Measurements from ENCODE around the gene RRBP1.
A peak's percentile ranks its signal among the peaks of the same experiment; 100 is the strongest.

The RRBP1 gene

DNA sequence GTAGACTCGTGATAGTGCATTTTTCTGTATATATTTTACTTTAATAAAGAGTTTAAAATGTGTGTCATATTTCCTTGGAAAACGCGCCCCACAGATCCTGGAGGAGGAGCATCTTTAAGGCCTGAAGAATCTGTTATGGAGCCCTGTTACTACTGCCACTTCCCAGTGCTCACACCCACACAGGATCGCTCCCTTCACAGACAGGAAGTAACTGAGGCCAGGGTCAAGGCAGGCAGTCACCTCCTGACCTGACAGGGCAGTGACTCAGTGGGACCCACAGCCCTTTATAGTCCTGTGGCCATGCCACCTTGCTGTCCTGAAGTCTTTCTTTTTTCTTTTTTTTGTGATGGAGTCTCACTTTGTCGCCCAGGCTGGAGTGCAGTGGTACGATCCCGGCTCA, 9.0 kb downstream of the RRBP1 start:
- H3K27me3 Mint-ChIP-seq (ENCODE audit: low read depth): no peaks in the 10 kb centered on the region
- TF ChIP-seq, protein P1, sequence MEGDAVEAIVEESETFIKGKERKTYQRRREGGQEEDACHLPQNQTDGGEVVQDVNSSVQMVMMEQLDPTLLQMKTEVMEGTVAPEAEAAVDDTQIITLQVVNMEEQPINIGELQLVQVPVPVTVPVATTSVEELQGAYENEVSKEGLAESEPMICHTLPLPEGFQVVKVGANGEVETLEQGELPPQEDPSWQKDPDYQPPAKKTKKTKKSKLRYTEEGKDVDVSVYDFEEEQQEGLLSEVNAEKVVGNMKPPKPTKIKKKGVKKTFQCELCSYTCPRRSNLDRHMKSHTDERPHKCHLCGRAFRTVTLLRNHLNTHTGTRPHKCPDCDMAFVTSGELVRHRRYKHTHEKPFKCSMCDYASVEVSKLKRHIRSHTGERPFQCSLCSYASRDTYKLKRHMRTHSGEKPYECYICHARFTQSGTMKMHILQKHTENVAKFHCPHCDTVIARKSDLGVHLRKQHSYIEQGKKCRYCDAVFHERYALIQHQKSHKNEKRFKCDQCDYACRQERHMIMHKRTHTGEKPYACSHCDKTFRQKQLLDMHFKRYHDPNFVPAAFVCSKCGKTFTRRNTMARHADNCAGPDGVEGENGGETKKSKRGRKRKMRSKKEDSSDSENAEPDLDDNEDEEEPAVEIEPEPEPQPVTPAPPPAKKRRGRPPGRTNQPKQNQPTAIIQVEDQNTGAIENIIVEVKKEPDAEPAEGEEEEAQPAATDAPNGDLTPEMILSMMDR (IDR thresholded peaks at IDR 0.05; ENCODE audit: unreplicated experiment in 3 of 3): no peak
- no peaks in the 10 kb centered on the region for H3K9me3 Mint-ChIP-seq
- H3K4me3 Mint-ChIP-seq: no peak overlapping the region
- peaks cover 34% of the 10 kb centered on the region for H3K4me1 Mint-ChIP-seq
- H3K27ac Mint-ChIP-seq: no peak overlapping the region
- peaks cover 65% of the 10 kb centered on the region for H3K36me3 Mint-ChIP-seq (ENCODE audit: low read depth)

DNA sequence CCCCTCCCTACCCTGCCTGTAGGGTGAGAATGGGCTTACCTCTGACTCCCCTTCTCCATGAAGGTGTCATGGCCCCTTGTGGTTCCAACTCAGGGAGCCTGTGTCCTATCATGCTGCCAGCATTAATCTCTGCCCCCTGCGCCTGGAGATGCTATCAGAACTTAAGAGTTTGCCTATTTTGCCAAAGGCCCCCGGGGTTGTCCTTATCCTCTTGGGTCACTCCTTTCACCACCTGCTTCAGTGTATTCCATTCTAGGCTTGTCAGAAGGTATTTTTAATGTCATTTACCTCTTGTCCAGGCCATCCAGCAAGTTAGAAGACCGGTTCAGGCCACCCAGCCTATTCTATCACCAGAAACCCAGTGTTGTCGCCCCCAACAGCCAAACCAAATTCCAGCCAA, 10.5 kb downstream of the RRBP1 start:
- TF ChIP-seq, protein P1 (IDR thresholded peaks at IDR 0.05; ENCODE audit: unreplicated experiment in 3 of 3): no peak
- Mint-ChIP-seq H3K36me3 (ENCODE audit: low read depth) (peaks cover 68% of the 10 kb centered on the region), H3K4me1 (peaks cover 45% of the 10 kb centered on the region), H3K4me3 (no peak overlapping the region), H3K9me3 (no peaks in the 10 kb centered on the region), H3K27ac (no peak overlapping the region), H3K27me3 (ENCODE audit: low read depth) (no peaks in the 10 kb centered on the region)

DNA sequence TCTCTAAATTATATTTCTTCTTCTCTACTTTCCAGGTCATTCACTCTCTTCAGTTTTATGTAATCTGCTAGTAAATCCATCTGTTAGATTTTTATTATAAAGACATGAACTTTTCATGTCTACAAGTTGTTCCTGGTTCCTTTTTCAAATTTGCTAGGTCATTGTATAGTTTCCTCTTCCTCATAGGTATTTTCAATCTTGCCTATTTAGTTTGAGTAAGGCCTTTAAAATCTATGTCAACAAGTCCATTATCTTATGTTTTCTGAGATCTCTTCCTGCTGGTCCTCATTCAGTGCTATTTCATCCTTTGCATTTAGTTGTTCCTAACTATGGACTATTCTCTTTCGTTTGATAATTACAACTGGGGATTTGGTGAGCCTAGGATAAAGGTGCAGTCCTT, 11.0 kb downstream of the RRBP1 start:
- H3K9me3 Mint-ChIP-seq: no peaks in the 10 kb centered on the region
- peaks cover 63% of the 10 kb centered on the region for H3K36me3 Mint-ChIP-seq (ENCODE audit: low read depth)
- peaks cover 47% of the 10 kb centered on the region for H3K4me1 Mint-ChIP-seq
- H3K4me3 Mint-ChIP-seq: no peak overlapping the region
- TF ChIP-seq, protein P1 (IDR thresholded peaks at IDR 0.05; ENCODE audit: unreplicated experiment in 3 of 3): no peak
- H3K27me3 Mint-ChIP-seq (ENCODE audit: low read depth): no peaks in the 10 kb centered on the region
- H3K27ac Mint-ChIP-seq: no peak overlapping the region

DNA sequence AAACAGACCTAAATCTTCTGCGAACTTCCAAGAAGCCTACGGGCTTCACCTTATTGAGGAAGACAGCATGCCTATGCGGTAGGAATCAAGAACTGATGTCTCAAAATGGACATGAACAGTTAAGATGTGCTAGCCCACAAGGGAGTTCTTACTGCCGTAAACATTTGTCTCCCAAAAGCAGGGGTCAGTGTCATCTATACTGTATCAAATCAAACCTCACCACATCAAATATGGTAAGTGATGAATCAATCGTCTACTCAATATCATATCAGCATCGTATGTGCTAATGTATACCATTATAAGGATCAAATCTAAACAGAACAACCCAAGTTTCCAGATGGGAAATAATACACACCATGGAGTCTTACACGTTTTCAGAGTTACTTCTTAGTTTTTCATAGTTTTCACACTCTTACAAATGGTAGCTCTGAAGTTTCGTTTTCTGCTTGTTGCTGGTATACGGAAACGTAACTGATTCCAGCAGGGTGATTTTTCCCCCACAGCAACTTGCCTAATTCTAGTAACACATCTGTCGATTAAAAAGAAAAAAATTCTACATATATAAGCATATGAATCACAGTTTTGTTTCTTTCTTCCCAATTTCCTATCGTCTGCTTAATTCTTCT, 12.6 kb downstream of the RRBP1 start:
- Mint-ChIP-seq H3K4me1 (peaks cover 36% of the 10 kb centered on the region), H3K9me3 (no peaks in the 10 kb centered on the region), H3K4me3 (no peak overlapping the region), H3K27ac (no peak overlapping the region), H3K27me3 (ENCODE audit: low read depth) (no peaks in the 10 kb centered on the region), H3K36me3 (ENCODE audit: low read depth) (peaks cover 53% of the 10 kb centered on the region)
- TF ChIP-seq, protein P1 (IDR thresholded peaks at IDR 0.05; ENCODE audit: unreplicated experiment in 3 of 3): no peak

DNA sequence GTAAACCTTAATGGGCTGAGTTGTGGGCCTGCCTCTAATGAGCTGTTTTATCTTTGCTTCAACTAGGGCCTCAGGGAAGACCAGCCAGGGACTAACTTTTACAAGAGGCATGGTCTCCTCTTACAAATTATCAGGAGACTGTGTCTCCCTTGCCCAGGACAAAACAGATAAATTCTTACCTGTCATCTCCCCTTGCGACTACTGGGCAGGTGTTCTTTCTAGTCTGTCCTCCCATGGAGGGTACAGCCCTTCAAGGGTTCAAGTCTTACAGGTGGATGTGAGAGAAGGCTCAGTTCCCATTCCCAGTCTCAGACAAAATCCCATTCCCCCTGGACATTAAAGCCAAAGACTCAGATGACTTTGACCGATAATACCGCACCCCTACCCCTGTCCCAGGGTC, 13.6 kb downstream of the RRBP1 start:
- Mint-ChIP-seq H3K4me3 (no peak overlapping the region), H3K27me3 (ENCODE audit: low read depth) (no peaks in the 10 kb centered on the region), H3K9me3 (no peaks in the 10 kb centered on the region), H3K4me1 (peaks cover 42% of the 10 kb centered on the region), H3K36me3 (ENCODE audit: low read depth) (peaks cover 50% of the 10 kb centered on the region), H3K27ac (peak overlapping the region in 1 of 3 experiments; percentile 5)
- TF ChIP-seq, protein P1 (IDR thresholded peaks at IDR 0.05; ENCODE audit: unreplicated experiment in 3 of 3): no peak

DNA sequence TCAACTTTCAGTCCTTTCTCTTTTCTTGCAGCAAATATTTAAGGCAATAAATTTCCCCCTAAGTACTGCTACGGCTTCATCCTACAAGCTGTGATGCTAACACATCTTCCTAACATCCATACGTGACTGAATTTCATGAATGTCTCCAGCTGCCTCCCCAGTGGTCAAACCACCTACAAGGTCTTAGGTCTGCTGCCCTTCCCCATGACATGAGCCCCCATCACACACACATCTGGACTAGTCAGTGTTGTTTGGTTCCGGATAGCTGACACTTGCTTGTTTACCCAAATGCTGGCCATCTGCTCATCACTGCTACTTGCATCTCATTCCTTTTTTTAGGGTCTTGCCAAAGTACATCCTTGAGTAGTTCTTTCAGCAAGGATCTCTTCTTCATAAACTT, 14.6 kb downstream of the RRBP1 start:
- Mint-ChIP-seq H3K36me3 (ENCODE audit: low read depth) (peaks cover 51% of the 10 kb centered on the region), H3K27ac (peak overlapping the region in 2 of 3 experiments; percentile 5 to 15), H3K4me3 (no peak overlapping the region), H3K4me1 (peaks cover 45% of the 10 kb centered on the region), H3K9me3 (no peaks in the 10 kb centered on the region), H3K27me3 (ENCODE audit: low read depth) (no peaks in the 10 kb centered on the region)
- TF ChIP-seq, protein P1 (IDR thresholded peaks at IDR 0.05; ENCODE audit: unreplicated experiment in 3 of 3): no peak
